Activated T-helper 9 cell treated with anti-CD3 and anti-CD28 coated beads, Interleukin-2, amount 50 U/mL, for 16 hours (primary cell): Measurements from ENCODE around the gene STAC3.
A peak's percentile ranks its signal among the peaks of the same experiment; 100 is the strongest.

Experiments
- DNase-seq: peaks from one replicate; pipeline ENCODE4 v3.0.0-alpha.2; 2020; ENCODE audit warnings: low read depth

STAC3 gene

DNA sequence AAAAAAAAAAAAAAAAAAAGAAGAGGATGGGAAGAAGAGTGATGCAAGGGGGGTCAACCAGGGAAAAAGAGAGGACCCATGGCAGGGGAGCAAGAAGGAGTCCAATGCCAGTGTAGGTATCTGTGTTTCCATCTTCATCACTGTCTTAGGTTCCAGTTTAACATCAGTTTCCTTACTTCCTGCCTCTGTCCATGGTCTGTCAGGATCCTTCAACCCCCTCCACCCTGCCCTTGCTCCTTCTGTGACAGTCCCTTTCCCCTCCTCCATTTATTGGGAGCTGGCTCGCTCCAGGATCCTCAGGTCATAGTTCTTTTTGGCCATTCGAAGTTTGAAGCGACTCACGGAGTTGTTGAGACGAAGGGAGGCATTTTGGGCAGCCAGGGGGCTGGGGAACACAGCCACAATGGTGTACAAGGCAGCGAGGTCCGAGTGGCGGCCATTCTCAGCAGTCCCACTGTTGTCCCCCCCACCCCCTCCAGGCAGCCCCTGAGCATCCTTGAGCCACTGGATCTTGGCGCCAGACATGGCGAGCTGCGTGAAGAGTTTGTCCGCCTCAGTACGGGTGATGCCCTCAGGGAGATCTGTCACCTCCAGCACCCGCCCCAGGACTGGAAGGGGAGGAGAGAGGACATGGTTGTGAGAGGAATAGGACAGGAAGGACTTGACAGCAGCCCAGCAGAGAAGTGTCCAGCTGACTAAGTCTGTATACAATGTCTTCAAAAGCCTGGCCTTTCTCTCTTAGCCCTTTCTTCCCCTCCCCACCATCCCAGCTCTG lies 3.7 kb upstream of the STAC3 start:
- DNase-seq = no peak

DNA sequence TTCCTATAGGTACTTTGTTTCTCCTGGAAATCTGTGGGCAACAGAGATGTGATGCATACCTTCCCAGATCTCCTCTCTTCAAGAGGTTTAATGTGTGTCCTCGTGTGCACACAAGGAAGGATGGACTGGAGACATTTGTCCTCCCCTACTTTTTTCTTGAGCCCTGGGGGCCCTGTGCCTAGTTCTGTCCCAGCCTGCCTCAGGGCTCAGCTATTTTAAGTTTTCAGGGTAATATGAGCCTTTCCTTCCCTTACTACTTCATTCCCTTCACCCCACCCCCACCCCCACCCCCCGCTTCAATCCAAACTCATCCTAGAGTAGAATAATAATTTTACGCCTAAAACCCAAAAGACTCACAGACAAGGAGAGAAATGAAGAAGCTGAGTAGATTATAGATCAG lies 446 bp downstream of the STAC3 start:
- DNase-seq = no peak

DNA sequence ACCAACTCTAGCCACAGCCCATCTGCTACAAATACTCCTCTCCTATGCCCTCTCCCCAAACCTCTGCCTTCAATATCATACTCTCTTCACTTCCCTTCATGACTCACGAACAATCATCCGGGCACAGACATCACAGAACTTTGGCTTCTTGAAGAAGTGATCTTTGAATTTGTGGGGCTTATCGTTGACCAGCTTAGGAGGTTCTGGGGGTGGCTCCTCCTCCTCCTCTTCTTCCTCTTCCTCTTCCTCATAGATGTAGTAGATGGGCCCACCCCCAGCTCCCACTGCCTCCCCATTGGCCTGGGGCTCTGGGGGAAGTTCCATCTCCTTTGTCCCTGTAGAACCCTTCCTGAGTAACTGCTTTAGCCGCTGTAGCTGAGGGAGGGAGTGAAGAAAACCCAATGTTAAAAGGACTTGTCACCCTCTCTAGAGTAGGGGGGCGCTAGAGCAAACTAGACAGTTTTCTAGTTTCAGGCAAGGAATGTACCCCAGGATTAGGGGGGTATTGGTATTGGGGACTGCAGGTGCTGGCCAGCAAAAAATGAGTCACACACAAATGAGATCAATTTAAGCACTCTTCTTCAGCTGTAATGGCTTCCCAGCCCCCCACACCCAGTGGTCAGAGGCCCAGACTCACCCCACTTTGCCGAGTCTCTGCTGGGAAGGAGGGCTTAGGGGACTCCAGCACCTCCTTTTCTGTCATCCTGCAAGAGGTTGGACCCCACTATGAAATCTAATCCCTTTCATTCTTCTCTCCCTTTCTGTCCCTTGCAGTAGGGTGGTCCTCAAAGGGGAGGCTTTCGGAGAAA lies 1.8 kb downstream of the STAC3 start:
- no peak for DNase-seq

DNA sequence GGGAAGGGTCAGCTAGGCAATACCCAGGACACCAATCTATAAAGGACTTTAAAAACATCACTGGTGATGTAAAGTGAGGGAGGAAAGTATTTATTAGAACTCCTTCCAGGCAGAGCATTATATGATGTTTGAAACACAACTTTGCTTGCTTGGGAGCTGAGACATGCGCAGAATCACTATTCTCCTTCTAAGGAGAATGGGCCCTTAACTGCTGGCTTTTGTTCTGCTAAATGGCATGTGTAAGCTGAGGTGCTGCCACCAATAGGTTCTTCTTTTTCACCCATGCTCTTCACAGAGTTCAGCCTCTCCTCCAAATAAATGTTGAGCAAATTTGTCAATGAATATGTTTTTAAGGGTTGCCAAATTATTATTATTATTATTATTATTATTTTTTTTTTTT lies 3.9 kb downstream of the STAC3 start:
- DNase-seq = no peak

DNA sequence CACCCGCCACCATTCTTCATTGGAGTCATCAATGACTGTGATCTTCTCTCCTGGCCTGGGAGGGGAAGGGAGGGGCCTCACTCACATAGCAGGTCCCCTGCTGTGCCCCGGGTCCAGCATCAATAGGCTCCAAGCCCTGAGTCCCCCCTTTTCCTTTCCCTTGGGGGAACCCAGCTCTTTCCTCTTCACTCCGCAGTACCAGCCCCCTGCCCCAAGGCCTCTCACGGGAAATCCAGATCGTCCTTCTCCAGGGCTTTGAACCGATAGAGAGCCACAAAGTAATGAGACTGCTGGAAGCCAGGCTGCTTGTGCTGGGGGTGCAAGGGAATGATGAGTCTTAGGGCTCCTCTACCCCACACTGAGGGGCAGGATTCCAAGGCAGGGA lies 6.7 kb downstream of the STAC3 start:
- no peak for DNase-seq

DNA sequence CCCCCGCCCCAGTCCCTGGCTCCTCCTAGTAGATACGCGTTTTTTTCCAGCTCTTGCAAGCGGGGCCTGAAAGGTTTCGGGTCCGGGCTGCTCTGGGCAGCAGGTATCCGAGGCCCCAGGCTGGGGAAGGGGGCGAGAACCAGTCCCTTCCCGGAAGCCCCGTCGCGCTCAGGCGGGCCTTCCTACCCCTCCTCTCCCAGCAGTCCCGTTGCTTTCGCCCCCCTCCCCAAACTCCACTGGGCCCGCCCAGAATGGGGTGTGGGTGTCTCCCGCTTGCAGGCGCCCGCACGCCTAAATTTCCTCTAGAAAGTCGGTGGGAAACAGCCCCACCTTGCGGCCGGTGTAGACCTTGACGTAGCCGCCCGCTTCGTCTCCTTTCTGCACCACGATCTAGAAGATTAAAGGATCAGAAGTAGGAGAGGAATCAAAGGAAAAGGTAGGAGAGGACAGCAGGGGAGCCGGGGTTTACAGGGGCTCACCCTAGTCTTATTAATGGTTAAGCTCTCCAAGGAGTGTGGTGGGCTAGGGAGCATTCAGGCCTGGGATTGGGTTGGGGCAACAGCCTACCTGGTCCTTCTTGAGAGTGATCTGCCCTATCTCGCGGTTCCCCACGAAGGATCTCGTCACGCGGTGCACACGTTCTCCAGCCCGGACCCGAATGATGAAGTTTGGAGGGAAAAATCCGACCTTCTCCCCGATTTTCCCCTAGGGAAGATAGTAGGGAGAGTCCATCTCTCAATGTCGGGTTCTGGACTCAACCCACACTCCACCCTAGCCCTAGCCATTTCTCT lies 7.3 kb downstream of the STAC3 start:
- DNase-seq = peak; percentile 68

DNA sequence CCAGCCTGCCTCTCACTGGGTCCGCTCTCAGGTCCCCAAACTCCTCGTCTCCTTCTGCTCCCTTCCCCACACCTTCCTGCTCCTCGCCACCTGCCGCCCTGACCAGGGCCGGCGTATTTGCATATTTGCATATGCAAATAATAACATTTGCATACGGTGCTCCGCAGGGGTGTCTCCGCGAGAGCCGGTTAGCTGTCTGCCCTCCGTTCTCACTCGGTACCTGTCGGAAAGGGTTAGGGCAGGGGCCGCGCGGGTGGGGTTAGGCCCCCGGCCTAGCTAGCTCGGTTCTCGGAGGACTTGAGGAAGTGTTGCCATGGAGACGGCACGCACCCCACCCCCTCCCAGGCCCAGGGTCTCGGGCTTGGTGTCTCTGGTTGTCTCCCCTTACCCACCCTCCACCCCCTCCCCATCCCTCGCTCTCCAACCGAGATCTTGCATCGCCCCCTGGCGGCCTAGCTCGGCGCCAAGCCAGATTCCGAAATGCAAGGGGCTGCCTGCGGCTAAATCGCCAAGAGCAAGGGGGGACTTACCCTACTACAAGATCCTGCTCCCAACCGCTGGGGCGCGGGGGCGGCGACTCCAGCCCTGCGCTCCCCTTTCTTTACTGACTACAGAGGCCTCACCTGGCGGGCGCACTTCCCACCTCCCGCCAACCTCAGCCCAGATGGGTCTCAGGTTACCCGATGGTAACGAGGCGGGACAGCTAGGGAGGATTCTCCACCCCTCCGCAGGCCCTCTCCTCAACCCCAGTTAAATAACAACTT lies 8.1 kb downstream of the STAC3 start:
- DNase-seq = peak; percentile 51

DNA sequence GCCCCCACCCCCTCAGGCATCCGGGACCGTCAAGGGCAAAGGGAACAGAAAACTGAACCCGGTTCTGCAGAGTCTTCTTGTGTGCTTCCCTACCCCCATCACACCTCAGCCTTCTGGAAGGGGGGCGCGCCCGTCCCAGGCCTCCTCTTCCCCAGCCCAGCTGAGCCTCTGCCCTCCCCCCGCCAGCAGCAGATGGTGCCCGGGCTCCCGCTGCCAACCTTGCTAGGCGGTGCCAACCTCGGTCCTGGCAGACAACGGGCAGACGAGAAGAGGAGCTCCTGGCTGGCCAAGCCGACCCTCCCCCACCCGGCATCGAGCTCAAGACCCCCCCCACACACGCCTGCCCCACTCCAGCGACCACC lies 8.7 kb downstream of the STAC3 start:
- no peak for DNase-seq

DNA sequence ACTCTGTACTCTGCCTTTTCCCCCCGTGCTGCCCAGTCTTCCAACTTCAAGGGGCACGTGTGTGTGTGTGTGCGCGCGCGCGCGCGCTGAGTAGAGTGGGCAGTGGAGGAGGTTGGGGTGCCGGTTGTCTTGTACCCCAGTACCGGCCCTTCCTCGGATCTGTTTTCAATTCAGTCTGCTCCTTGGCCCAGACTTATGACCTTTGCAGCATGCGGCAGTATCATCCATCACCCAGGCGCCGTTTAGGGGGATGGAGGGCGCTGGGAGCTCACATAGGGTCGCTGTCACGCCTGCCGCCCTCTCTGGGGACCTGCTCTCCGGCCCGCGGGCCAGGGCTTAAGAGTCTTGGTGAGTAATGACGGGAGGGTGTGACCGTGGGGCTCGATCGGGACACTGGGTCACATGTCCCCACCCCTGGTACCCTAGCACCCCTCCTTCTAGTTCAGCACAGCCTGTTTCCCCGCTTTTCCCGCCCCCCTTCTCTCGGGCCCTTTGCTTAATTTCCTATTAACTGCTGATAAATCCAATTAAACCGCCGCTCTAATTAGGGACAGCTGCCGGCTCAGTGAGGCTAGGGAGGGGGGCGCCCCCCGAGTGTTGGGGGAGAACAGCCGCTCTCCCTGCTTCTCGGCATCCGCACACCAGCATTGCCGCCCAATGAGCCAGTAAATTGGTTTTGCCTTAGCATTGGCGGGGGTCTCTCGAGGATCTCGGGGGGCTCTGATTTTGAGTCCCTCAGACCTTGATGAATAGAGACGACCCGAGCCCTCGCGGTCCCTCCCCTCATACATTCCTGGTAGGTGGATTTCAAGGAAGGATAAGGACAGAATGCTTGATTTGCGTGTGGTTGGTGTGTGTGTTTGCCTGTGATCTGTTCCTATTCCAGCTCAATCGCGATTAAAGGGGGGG lies 9.3 kb downstream of the STAC3 start:
- no peak for DNase-seq

DNA sequence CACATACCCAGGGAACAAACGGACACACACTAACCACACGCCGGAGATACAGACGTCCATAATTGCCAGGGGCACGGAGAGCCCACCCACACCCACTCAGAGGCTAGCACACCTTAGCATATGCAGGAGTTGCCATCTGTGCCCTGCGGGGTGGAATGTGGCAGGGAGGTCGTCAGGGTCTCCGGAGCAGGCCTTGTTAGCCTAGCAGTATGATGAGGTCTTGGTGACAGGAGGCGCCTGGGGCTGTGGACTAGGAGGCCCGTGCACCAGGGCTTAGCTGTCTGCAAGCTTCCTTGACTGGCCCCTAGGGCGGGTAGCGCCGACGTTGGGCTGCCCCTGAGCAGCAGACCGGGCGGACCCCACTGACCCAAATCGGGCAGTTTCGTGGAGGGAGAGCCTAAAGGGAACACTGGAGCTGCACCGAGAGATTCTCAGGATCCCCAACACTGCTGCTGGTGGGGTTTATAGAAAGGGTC lies 10.0 kb downstream of the STAC3 start:
- no peak for DNase-seq

DNA sequence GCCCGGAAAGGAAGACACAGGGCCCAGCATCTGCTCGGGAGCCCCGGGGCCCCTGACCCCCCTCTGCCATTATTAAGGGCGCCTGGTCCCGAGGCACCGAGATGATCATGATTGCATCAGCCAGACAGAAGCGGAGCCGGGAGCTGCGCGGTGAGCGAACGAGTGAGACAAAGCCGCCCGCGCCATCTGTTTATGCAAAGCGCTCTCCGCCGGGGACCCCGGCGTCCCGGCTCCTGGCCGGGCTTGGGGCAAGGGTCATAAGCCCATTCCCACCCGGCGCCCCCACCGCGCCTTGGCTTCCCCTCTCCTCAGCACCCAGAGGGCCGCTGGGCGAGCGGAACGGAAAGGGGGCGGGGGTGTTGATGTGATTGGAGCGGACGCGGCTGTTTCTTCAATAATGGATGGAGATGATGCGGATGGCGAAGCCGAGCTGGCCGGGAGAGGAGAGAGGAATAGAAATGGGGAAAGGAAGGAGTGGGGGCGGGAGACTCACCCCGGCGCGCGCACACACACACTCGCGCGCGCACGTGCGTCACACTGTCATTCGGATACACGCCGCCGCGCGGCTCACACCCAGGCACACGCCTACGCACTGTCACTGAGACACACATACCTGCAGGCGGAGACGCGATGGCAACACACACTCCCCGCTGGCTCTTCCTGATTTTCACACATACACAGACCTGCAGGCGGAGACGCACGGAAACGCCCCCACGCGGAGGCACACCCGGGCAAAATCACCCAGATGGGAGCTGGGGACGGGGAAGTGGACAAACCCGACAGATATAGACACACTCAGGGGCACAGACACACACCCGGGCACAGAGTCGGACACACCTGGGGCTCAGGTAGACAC lies 10.7 kb downstream of the STAC3 start:
- DNase-seq = peak; percentile 70

DNA sequence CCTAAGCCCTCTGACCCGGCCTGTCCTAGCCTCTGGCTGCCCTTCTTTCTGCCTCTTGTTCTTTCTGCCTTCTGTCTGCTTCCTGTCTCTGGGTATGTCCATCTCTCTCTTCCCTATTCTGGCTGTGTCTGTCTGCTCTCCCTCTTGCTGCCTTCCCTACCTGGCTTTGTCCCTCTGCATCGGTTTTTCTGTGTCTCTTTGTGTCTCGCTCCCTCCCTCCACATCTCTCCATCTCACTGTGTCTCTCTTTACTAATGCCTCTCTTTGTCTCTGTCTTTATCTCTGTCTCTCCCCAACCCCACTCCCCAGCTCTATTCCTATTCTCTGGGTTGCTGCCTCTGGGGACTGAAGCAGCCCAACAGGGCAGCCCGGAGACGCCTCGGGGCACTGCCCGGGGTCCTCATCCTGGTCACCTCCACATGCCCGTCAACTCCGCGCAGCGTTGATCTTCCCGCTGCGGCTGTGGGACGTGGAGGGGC lies 11.4 kb downstream of the STAC3 start:
- DNase-seq = no peak

DNA sequence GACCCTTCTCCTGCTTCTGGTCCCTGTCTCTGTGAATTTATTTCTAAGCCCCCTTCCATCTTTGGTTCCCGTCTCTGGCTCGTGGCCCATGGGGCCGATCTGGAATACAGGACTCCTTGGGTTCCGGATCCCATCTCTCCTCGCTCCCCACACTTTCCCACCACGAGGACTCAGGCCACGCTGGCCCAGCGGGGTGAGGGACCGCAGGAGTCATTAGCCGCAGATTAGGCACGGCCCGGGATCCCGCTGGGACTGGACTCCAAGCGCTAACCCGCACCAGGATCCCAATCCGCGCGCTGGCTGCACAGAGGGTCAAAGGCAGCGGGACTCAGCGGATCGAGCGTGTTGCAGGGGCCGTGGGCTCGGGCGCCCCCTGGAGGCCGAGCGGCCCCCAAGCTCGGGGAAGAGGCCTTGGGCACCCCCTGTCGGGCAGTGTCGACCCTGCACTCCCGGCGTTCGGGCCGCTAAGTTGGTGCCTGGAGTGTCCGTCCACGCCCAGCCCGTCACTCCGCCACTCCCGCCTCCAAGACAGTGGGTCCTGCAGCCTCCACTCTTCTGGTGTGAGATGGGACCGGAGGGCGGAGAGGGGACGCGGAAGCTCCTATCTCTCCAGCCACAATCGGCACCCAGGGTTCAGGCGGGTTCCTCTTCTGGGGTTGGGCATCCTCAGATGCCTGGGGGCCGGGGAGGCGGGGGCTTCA lies 12.0 kb downstream of the STAC3 start:
- DNase-seq = peak; percentile 86

DNA sequence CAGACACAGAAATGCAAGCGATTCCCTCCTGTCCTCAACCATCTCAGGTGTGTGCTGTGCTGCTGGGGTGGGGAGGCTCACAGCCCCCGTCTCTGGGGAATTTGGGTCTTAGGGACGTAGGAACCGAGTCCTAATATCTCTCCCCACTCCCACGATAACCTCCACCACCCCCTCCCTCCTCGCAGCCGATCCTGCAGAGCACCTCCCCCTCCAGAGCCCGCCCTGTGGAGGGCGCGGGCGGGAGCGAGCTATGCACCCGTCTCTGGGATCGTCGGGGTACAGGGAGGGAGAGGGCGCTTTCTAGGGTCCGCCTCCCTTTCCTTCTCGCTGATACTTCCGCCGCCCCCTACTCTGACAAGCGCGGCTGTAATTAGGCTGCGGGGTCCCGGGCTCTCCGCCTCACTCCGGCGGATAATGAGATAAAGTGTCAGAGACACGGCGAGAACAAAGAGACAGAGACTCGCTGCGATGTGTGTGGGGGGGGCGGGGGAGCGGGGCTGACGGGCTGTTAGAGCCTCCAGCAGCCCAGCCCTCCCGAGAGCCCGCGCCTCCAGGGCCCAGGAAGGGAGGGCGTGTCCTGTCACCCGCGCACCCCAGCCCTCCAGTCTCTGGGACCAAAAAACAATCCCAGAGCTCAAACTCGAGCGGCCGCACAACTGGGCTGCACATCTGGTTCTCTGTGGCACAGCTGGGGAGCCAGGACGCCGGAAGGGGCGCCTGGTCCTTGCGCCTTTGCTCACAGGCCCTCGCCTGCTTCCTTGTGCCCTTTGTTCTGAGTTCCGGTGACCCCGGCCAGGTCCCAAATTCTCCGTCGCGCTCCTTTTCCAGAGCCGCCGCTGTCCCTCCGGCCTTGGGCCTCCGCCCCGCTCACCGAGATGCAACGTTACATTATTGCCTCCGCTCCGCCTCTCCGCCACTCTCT lies 12.8 kb downstream of the STAC3 start:
- DNase-seq = no peak

DNA sequence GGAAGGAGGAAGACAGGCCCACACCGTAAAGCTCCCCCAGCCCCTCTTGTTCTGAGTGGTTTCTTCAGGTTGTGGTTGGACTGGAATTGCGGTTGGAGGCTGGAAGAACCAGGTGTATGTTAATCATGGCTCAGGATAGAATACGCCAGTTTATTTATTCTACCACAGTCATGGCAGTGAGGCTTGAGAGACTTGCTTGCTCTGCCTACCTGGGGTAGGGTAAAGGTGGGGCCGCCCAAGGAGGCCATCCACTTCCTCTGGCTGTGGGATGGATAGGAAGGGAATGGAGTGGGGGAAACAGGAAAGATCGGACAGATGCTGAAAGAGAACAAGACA lies 13.4 kb downstream of the STAC3 start:
- DNase-seq = no peak

DNA sequence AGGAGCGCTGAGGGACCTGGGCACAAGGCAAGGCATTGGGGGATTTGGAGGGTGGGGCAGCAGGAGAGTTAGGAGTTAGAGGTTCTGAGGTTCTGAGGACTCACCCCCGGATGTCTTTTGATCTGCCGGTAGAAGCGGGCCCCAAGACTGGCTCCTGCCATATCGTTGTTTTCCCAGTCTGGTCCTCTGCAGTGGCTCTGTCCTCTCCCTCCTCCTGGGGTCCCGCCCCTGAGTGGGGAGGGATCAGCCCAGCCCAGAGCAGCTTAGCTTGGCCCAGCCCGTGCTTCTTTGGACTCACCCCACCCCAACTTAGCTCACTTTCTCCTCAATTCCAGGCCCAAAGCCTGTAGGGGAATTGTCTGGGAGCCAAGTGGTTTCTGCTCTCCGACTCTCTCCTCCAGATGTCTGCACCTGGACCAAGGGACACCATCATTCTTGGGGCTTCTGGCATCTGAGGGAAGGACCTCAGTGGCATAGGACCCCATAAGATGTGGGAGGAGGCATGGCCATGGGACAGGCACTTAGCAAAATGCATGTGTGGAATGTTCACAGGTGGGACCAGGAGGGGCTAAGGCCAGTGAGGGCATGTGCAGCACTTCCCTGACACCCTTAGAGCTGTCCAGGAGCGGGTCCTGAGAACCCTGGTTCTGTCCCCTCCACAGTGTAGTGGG lies 13.9 kb downstream of the STAC3 start:
- no peak for DNase-seq

DNA sequence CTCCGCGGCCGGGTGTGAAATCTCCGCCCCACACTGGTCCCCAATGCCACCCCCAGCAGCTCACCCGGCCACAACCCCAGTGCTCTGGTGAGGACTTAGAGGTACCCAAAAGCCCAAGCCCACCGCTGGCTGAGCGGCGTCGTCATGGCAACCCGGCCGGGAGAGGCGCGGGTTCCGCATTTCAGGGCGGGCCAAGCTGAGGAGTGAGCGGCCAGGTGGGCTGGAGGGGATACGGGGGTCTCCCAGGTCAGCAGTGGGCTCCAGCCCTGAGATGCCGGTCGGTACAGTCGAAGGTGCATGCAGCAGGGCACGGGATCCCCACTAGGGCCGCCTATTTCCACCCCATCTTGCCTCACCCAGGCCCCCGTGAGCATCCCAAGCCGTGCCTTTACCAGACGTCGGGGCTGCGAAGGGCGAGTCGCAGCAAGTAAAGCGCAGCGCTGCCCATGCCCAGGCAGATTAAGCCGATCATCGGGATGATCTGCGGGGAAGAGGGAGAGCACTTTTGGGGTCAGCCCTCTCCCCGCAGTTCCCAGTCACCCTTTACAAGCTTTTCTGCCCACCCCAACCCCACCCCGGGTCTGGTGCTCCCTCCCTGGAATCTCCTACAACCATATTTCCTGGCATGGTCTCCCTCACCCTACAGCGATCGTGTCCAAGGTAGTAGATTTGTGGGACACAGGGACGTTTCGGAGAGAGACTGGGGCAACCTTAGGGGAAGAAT lies 14.6 kb downstream of the STAC3 start:
- DNase-seq = no peak
